ENCODE data around the gene KLK1. TPM values are rescaled to one million over a fixed set of nuclear protein-coding genes. Genes with fewer than 3 reads are reported as not detected.
"Not testable (repeated sequence)": the region's sequence is repeated elsewhere in the genome, so short reads cannot be mapped to it uniquely, and the experiment has no call there.

KLK1 gene
- polyA plus RNA-seq, 1 donor: 0.96 TPM

DNA sequence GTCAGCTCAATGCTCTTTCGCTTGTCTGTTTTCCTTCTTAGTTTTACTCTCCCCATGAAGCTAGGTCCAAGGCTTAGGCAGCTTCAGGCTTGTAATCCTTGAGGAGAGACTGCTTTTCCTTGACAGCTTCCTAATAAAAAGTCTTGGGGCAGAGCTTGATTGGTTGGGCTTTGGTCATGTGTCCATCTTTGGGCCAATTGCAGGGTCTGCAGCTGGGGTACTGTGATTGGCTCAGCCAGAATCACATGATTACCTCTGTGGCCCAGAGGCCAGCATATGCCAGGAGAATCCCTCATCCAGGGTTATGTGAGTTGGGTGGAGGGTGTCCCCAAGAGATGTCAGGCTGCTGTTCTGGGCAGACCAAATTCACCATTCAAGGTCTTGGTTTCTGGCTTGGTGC lies 8.1 kb downstream of the KLK1 start:
- no peak for DNase-seq

DNA sequence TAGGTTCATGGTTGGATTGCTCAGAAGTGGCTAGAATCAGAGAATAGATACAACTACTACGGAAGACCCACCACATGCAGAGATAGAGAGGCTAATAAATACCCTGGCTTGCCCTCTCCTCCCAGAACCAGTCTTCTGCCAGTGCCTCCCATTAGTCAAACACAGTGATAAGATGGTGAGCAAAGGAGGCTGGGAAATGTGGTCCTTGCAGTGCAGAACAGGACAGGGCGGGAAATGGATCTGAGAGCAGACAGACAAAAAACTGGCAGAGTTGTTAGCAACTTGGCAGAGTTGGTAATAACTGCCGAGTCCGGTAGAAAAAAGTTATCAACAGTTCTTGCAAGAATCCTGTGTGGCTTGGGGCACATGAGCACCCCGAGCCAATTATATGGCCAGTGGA lies 8.7 kb downstream of the KLK1 start:
- DNase-seq: no peak

DNA sequence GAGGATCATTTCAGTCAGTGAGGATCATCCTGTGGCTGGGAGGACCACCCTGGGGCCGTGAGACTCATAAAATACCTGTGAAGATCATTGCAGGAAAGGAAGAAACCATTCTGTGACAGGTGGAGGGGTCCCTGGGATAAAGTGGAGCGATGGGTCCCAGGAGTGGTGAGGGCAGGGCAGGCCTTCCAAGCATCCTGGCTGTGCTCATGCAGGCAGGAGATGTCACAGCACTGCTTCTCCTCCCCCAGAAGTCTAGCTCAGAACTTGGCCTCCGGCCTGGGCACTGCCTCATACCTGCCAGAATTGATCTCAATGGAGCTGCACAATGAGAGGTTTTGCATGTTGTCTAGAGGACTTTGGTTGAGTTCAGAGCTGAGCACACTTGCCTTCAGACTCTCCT lies 11.1 kb downstream of the KLK1 start:
- no peak for DNase-seq

DNA sequence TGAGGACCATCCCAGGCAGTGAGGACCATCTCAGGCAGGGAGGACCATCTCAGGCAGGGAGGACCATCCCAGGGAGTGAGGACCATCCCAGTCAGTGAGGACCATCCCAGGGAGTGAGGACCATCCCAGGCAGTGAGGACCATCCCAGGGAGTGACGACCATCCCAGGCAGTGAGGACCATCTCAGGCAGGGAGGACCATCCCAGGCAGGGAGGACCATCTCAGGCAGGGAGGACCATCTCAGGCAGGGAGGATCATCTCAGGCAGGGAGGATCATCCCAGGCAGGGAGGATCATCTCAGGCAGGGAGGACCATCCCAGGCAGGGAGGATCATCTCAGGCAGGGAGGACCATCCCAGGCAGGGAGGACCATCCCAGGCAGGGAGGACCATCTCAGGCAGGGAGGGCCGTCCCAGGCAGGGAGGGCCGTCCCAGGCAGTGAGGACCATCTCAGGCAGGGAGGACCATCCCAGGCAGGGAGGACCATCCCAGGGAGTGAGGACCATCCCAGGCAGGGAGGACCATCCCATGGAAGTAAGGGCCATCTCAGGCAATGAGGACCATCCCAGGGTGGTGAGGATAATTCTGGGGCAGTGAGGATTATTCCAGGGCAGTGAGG lies 11.9 kb downstream of the KLK1 start:
- not testable (repeated sequence) for DNase-seq

DNA sequence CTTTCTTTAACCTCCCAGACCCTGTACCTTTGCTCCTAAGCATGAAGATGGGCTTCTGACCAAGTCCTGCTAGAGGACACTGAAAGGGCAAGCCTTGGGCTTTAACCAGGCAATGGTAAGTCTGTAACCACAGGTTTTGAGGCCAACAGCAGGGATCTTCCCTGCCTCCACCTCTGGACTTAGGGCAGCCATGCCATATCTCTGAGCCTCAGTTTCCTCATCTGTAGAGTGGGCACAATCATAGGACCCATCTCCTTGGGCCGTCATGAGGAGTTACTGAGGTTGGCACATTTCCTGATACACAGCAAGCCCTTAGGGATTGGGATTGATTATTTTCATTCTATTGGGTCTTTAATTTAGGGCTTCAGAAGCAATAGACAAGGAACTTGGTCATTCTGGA lies 14.7 kb downstream of the KLK1 start:
- DNase-seq: no peak

DNA sequence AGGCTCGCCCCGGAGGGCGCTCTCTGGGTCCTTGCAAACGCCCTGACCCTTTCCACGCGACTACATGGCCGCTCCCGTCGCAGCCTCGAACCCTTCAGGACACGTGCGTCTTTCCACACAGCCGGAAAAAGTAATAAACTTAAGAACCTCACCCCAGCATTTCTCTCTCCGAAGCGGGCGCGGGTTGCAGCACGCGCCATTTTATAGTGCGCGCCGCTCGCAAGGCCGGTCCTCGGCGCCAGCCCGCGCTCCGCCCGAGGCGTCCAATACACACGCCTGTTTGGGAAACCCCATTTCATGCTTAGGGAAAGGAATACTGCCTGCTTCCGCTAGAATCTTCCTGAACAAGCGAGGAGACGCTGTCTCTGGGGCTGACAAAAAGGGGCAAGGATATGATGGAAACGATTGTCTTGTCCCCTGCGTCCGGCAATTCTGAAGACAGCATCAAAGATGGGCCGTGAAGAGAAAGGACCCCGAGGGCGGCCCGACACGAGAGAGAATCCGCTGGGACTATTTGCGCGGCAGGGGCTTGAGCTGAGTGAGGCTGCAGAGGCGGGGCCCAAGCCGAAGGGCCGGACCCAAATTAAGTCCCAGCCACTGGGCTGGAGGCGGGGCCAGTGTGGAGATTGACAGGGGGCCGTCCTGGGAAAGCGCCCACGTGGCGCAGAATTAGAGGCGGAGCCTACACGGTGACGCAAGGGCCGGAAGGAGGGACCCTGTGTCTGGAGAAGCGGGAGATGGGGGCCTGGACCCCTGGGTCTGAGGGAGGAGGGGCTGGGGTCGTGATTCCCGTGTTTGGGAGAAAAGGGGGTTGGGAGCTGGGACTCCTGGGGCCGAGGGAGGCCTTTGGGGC lies 18.9 kb downstream of the KLK1 start:
- peak; percentile 99 for DNase-seq

DNA sequence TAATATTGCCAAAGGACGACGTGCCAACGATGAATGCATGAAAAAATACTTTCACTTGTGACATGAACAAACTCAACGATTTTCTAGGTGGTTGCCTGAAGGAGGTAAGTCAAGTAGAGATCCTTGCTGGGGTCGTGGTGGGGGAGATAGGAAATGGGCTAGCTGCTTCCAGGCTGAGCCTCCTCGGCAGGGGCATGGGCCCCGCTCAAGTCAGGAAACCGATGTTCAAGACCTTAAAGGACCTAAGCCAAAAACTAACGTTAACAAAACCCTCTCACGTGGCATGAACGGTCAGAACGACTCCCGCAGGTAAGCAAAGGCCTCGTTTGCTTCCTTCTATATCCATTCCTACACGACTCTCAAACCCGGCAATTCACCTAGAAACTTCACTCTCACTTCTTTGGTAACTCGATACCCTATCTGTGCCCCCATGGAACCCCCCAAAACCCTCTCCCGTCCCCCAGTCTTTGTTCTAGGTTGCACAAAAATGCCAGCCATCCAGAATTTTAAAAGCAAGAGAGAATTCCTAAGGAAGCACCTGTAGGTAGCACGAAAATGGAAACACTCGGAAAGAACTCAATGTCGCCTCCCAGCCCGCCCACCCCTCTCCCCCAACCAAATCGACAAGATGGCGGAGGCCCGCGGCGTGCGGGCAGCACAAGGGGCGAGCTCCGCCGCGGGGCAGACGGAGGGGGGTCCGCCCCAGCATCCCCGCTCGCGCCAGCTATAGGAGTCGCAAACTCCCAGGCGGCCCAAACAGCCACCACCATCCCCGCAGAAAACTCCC lies 19.8 kb downstream of the KLK1 start:
- DNase-seq: no peak

DNA sequence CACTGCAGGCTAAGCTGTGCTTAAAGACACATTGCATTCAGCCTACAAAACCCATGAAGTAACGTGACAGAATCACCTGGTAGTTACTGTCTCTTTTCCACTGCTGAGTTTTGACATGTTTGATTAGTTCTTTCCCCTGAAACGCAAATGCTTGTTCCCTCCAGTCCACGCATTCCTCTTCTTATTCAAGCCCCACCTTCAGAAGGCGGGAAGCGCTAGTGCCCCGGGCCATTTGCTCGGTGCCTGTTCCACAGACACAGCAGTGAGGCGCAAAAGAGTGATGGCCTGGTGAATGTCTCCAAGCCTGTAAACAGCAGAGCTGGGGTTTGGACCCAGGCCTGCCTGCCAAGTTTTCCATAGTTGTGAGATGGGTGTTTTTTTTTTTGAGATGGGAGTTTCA lies 22.5 kb downstream of the KLK1 start:
- no peak for DNase-seq

DNA sequence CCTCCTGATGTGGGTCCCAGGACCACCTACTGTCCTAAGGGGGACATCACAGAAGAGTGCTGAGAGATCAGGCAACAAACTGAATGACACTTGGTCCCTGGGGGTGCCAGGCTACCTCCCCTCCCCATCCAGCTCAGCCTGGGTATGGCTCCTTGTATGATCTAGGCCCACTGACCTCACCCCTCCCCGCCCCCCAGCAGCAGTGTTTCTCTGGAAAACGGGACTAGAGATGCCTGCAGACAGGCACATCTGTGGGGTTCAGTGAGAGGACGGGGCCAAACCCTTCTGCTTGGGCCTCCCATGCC lies 24.1 kb downstream of the KLK1 start:
- DNase-seq: no peak

DNA sequence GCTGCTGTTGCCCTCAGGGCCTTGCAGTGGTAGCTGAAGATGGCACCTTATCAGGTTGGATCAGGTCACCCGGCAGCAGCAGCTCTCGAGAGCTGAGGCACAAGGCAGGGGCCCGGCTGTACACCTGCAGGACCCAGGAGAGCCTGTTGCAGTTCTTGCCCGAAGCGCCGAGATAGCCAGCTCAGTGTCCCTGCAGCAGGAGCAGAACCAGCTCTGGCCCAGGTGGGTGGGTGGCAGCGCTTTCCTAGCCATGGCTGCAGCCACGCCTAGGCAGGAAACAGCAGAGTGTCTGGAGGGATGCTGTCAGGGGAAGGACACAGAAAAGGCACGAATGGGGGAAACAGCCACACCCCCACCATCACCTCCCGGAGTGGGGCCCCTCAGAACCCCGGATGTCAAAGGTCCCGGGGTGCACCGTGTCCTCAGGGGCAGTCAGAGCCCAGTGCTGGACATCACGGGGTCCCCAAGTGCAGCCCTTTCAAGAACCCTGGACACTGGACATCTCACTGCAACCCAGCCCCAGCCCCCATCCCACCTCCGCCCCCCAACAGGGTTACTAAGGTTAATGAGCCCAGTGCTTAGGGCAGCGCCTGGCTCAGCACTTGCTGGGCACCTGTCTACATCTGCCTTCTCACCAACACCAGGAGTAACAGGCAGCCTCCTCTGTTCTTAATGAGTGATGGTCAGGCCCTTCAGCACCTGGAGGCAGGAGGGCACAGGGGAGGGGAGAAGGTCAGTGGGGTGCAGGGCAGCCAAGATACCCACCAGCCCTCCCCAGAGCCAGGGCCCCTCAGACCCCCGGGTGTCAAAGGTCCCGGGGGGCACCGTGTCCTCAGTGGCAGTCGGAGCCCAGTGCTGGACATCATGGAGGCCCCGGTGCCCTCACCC lies 24.7 kb downstream of the KLK1 start:
- no peak for DNase-seq

DNA sequence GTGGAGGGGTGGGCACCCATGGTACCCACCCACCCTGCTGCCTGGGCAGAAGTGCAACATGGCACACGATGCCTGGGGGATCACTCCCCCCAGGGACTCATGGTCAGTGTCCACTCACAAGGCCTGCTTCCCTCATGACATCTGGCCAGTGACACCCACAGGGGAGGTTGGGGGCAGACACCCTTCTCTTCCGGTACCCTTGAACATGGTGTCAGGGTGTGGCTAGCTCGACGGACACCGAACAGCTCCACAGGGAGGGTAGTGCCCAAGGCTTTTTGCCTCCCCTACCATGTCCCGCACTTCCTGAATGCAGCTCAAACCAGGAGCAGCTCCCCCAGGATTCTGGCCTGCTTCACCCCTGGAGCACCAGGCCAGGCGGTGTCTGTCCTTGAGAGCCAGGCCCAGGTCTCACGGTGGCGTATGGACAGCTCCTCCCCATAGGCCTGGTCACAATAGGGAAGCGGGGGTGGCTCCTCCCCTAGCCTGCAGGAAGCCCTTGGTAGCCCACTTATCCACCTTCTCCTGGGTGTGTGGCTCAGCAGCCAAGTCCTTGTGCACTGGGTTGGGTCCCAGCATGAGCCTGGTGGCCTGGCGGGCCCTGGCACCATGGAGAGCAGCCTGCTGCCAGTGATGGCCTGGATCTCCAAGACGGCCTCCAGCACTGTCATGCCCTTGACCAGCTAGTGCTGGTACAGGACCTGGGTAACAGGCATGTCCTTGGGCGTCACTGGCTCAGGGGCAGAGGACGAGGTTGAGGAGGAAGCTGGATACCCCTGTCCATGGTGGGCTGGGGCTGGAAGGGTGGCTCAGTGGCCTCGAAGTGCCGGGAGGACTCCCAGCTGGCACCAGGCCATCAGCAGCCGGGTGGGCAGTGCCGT lies 25.6 kb downstream of the KLK1 start:
- no peak for DNase-seq

DNA sequence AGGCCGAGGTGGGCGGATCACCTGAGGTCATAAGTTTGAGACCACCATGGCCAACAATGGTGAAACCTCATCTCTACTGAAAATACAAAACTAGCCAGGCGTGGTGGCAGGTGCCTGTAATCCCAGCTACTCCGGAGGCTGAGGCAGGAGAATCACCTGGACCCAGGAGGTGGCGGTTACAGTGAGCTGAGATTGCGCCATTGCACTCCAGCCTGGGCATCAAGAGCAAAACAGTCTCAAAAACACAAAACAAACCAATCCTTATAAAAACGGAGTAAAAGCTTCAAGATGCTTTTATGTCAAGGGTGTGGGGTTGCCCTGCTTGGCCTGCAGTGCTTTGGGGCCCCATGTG lies 26.2 kb downstream of the KLK1 start:
- no peak for DNase-seq

DNA sequence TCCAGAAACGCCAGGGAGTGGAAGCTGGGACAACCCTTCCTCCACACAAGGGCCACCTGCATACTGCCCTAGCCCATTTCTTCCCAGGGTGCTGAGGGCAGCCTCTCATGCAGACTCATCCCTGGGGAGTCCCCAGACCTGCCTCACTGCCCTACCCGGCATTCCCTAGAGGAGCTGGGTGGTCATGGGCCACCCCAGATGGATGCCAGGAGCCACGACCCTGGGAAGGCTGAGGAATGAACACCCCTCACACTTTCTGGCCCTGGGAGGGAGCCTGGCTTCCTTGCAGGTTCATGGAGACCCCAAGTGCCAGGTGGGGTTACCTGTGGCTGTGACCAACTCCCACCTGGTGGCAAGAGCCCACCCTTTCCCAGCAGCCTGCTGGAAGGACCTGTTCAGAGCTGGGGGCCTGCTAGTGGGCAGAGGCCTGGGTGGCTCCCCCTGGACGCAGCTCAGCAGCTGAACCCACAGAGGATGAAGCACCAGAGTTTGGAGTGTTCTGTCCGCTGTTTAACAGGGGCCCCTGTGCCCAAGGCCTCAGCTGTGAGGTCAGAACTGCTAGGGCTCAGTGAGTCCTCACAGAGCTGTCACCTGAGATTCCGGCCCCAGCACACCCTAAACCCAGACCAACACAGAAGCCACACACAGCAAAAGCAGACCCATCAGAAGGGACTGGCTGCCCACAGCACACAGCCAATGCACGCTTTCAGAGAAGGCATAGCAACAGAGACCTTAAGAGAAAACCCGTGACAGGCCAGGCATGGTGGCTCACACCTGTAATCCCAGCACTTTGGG lies 26.8 kb downstream of the KLK1 start:
- DNase-seq: no peak

DNA sequence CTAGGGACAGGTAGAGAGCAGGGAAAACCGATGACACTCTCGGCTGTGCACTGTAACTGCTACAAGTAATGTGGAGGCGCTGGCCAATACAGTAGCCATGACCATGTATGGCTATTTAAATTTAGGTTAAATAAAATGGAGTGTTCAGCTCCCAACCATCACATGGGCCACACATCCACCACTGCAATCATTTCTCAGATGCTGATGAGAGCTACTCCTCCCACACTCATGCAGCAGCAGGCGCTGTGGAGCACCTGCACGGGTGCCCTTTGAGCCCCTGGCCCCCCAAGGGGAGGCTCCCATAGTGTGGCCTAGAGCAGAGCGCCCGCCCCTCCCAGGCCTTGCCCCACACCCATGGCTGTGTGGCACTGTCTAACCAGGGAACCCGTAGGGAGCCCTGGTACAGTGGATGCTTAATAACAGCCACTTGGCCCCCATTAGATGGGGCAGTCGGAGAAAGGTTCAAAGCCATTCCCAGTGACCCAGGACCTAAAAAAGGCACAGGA lies 27.4 kb downstream of the KLK1 start:
- DNase-seq: no peak

DNA sequence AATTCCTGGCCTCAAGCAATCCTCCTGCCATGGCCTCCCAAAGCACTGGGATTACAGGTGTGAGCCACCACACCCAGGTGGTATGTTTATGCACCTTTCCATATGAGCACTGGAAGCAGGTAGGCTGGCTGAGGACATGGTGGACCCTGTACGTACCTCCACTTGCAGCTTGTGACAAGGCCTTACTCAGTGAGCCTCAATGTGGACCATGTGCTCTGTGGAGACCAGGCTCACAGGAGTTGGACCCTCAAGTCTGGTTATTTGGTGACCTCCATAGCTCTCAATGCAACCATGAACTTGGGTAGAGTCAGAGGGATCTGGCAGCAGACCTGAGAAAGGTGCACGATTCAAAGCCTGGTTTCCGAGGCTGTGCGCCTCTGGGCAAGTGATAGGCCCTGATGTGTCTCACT lies 27.9 kb downstream of the KLK1 start:
- DNase-seq: no peak

DNA sequence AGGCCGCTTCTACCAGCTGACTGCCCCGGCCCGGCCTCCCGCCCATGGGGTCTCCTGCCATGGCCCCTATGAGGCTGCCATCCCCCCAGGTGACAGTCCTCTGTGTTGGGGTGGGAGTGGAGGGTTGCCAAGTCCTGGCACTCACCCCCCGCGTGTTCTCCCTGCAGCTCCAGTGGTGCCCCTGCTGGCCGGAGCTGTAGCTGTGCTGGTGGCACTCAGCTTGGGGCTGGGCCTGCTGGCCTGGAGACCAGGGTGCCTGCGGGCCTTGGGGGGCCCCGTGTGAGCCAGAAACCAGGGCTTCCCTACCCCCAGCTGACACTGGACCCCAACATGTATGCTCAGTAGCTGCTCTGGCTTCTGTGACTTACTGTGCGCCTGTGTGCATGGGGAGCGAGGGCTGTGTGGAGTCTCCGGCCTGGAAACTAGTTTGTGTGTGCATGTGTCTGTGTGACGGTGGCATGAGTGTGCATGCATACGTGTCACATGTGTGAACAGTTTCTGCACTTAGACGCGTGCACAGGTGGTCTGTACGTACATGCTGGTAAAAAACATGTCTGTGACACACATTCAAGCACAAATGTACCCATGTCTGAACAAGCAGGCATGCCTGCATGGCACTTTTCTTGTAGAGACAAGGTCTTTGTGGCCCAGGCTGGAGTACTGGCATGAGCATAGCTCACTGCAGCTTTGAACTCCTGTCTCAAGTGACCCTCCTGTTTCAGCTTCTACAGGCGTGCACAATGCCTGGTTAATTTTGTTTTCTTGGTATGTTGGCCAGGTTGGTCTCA lies 28.5 kb downstream of the KLK1 start:
- DNase-seq: no peak

DNA sequence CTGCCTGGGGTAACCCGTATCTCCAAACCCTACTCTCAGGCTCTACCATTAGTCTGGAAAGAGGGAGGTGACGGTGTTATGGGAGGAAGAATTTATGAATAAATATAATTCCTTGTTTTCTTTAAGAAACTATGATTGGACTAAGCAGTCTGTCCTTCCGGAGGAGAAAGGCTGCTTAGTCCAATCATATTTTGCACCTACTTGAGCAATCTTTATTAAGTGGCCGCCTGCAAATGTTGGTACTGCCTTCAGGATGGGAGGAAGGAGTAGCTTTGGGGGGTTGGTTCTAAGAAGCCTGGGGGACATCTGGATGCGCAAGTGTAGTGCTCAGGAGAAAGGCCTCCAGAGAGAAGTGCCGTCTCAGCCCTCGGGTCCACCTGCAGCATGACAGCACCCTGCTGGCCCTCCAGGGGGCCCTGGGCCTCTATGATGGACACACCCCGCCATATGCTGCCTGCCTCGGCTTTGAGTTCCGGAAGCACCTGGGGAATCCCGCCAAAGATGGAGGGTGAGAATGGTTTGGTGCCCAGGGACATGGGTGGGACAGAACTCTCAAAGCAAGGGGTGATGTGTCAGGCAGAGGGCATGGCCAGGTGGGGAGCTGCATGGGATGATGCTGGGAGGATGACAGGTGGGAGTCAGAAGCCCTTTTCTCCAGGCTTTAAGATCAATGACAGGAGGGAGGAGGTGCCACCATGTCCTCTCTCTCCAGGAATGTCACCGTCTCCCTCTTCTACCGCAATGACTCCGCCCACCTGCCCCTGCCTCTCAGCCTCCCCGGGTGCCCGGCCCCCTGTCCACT lies 29.3 kb downstream of the KLK1 start:
- no peak for DNase-seq

DNA sequence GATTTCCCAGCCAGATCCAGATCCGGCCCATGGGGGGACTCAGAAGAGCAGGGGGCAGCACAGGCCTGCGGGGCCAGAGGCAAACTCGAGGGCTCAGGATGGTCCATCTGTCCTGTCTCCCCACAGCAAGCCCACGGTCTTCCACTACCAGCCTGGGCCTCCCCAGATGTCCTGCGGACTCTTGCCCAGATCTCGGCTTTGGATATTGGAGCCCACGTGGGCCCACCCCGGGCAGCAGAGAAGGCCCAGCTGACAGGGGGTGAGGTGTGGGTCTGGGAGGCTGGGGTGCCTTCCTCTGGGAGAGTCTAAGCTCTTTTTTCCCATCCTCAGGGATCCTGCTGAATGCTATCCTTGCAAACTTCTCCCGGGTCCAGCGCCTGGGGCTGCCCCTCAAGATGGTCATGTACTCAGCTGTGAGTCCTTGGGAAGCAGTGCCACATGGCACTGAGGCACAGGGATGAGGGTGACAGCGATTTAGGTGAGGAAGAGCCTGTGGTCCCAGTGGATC lies 30.0 kb downstream of the KLK1 start:
- no peak for DNase-seq

All from left kidney (tissue), 2 donors.